Measurements from ENCODE around the gene MRPL51. TPM values are rescaled to one million over a fixed set of nuclear protein-coding genes. Genes with fewer than 3 reads are reported as not detected.

MRPL51 gene
- total and polyA plus RNA-seq, 2 donors (not counting 3 experiments of a cell fraction or from before 2014, with no cell fraction given), result 147 to 273 TPM

DNA sequence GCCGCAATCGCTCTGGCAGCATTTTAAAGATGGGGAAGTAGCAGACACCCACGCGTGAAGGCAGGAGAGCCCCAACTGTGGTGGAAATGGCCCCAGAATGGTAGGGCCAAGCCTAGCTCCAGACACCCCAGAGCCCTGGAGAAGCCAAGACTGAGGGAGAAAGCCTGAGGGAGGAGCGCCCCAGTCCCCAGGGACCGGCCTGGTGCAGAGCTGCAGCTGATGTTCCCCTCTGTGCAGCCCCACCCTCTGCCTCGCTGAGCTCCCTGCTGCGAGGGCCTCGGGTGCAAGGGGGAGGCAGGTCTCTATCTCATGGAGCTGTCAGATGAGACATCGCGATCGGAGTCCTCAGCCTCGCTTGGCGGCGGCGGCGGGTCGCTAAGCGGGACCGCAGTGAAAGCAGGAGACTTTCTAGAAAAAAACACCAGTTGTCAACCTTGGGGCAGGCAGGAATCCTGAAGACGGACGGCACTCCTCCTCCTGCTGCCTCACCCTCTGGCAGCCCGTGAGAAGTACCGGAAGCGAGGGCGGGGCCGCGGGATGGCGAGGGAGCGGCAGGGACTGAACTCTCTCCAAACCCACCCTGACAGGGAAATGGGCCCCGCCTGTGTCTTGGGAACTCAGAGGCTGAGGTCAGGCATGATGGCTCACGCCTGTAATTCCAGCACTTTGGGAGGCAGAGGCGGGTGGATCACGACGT lies 47.3 kb upstream of the MRPL51 start:
- FAIRE-seq (peak; percentile 93), DNase-seq (ENCODE audit: low read depth, low spot score) (peak; percentile 73)
- no peak overlapping the region for H3K4me2 ChIP-seq (ENCODE audit: insufficient read depth, low read length)
- no peaks in the 10 kb centered on the region for H4K20me1 ChIP-seq (replicated peaks; ENCODE audit: control insufficient read depth, extremely low read depth, insufficient read depth, low read length)
- H2AFZ ChIP-seq (ENCODE audit: low read depth, low read length), result no peak overlapping the region
- H3K9me3 ChIP-seq (replicated peaks; ENCODE audit: control insufficient read depth, insufficient read depth, low read length), result no peaks in the 10 kb centered on the region
- H3K9ac ChIP-seq (replicated peaks; ENCODE audit: extremely low read depth, insufficient read depth, low read length), result no peak overlapping the region
- POLR2A ChIA-PET, result interaction anchor here (0.5 to 1.0 kb wide), 3 partner anchors 18 to 205 kb away, joined by 3 to 4 read pairs (median 3); no protein-coding TSS in a partner anchor
- intact Hi-C loops (cut with micrococcal nuclease), result loop anchor here (1.0 kb wide), 1 partner anchor 8 kb away; no protein-coding TSS in a partner anchor
- no peaks in the 10 kb centered on the region for H3K9me1 ChIP-seq (replicated peaks; ENCODE audit: control insufficient read depth, extremely low read depth, insufficient read depth, low read length)
- dilution Hi-C loops (cut with MboI; ENCODE audit: extremely low pct_ligation_motif_present, low sequenced_read_pairs), result no loop called here
- no peaks in the 10 kb centered on the region for H3K27me3 ChIP-seq (ENCODE audit: control insufficient read depth in 2 of 2, insufficient read depth in 2 of 2, low read length in 2 of 2)
- peaks cover 20 to 32% of the 10 kb centered on the region in 2 experiments for H3K36me3 ChIP-seq (ENCODE audit: control insufficient read depth in 2 of 2, extremely low read depth in 1 of 2, insufficient read depth in 2 of 2, low read length in 2 of 2)
- no peak overlapping the region for H3K4me3 ChIP-seq (replicated peaks in 1 of 3; ENCODE audit: insufficient read depth in 1 of 3, low read depth in 1 of 3, low read length in 3 of 3)
- no peak for TF ChIP-seq EZH2 (IDR thresholded peaks at IDR 0.05; ENCODE audit: borderline replicate concordance, low read depth, low read length, severe bottlenecking)
- TF ChIP-seq POLR2A (IDR thresholded peaks at IDR 0.05; ENCODE audit: low read depth, low read length), result no peak
- TF ChIP-seq POLR2AphosphoS5 (IDR thresholded peaks at IDR 0.05; ENCODE audit: insufficient read depth, low read depth, low read length), result no peak
- no peak for TF ChIP-seq JUN (IDR thresholded peaks at IDR 0.05; ENCODE audit: borderline replicate concordance, insufficient read depth, insufficient read length, low read depth)
- TF ChIP-seq MYC (IDR thresholded peaks at IDR 0.05; ENCODE audit: low read depth, low read length), result no peak
- no peak for TF ChIP-seq GATA2 (IDR thresholded peaks at IDR 0.05; ENCODE audit: insufficient read depth, insufficient read length, low read depth, low read length)
- TF ChIP-seq, protein P1, sequence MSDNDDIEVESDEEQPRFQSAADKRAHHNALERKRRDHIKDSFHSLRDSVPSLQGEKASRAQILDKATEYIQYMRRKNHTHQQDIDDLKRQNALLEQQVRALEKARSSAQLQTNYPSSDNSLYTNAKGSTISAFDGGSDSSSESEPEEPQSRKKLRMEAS (IDR thresholded peaks at IDR 0.05; ENCODE audit: insufficient read depth, insufficient read length), result no peak
- TF ChIP-seq FOS (IDR thresholded peaks at IDR 0.05; ENCODE audit: borderline replicate concordance, insufficient read depth, low read length), result no peak
- TF ChIP-seq, protein P2, sequence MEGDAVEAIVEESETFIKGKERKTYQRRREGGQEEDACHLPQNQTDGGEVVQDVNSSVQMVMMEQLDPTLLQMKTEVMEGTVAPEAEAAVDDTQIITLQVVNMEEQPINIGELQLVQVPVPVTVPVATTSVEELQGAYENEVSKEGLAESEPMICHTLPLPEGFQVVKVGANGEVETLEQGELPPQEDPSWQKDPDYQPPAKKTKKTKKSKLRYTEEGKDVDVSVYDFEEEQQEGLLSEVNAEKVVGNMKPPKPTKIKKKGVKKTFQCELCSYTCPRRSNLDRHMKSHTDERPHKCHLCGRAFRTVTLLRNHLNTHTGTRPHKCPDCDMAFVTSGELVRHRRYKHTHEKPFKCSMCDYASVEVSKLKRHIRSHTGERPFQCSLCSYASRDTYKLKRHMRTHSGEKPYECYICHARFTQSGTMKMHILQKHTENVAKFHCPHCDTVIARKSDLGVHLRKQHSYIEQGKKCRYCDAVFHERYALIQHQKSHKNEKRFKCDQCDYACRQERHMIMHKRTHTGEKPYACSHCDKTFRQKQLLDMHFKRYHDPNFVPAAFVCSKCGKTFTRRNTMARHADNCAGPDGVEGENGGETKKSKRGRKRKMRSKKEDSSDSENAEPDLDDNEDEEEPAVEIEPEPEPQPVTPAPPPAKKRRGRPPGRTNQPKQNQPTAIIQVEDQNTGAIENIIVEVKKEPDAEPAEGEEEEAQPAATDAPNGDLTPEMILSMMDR (IDR thresholded peaks at IDR 0.05; ENCODE audit: extremely low read depth in 1 of 2, insufficient read depth in 1 of 2, low read depth in 1 of 2, low read length in 2 of 2), result no peak
- peaks cover 39% of the 10 kb centered on the region for H3K4me1 ChIP-seq (ENCODE audit: control insufficient read depth, extremely low read depth, insufficient read depth, low read length)
- CTCF ChIA-PET, result interaction anchor here (1.1 to 7.0 kb wide), 4 partner anchors 11 to 116 kb away, joined by 3 to 145 read pairs (median 4); partner anchors contain the start of genes IFFO1 and MRPL51
- peaks cover 21% of the 10 kb centered on the region for H3K79me2 ChIP-seq (ENCODE audit: control insufficient read depth, insufficient read depth, low read length)
- H3K27ac ChIP-seq (ENCODE audit: insufficient read depth, low read depth, low read length), result no peak overlapping the region
- BruUV-seq (replicated peaks), result no TSS peak

All from endothelial cell of umbilical vein (primary cell).